GM21619 (cell line): ENCODE results near the gene PLEKHA3.
"Not testable (repeated sequence)": the region's sequence is repeated elsewhere in the genome, so short reads cannot be mapped to it uniquely, and the experiment has no call there.

Experiments
- ATAC-seq: cut with Tn5 transposase; IDR thresholded peaks from one replicate; pipeline ENCODE4 v1.9.1; 2021; ENCODE audit not compliant: unreplicated experiment

PLEKHA3 gene

GRCh38 chr2:178522950-178523595, 42.8 kb downstream of the PLEKHA3 start:
- peak; percentile 95 for ATAC-seq

GRCh38 chr2:178523596-178524134, 43.4 kb downstream of the PLEKHA3 start:
- no peak for ATAC-seq

GRCh38 chr2:178525010-178525409, 44.8 kb downstream of the PLEKHA3 start:
- not testable (repeated sequence) for ATAC-seq

GRCh38 chr2:178525460-178525859, 45.2 kb downstream of the PLEKHA3 start:
- ATAC-seq: not testable (repeated sequence)

GRCh38 chr2:178526256-178526655, 46.0 kb downstream of the PLEKHA3 start:
- ATAC-seq: no peak

- ATAC-seq: no peak
Observed at GRCh38 chr2:178527592-178527991, 47.3 kb downstream of the PLEKHA3 start.

GRCh38 chr2:178528647-178529046, 48.4 kb downstream of the PLEKHA3 start:
- ATAC-seq: no peak

GRCh38 chr2:178529194-178529593, 48.9 kb downstream of the PLEKHA3 start:
- no peak for ATAC-seq

GRCh38 chr2:178530131-178530530, 49.9 kb downstream of the PLEKHA3 start:
- no peak for ATAC-seq

GRCh38 chr2:178530625-178531142, 50.4 kb downstream of the PLEKHA3 start:
- peak; percentile 96 for ATAC-seq

GRCh38 chr2:178531168-178531567, 50.9 kb downstream of the PLEKHA3 start:
- no peak for ATAC-seq

GRCh38 chr2:178536037-178536436, 55.8 kb downstream of the PLEKHA3 start:
- ATAC-seq: no peak

- no peak for ATAC-seq
Observed at GRCh38 chr2:178542161-178542560, 61.9 kb downstream of the PLEKHA3 start.

GRCh38 chr2:178542569-178542968, 62.3 kb downstream of the PLEKHA3 start:
- no peak for ATAC-seq

GRCh38 chr2:178550352-178550751, 70.1 kb downstream of the PLEKHA3 start:
- peak; percentile 63 for ATAC-seq

GRCh38 chr2:178553047-178553446, 72.8 kb downstream of the PLEKHA3 start:
- ATAC-seq: no peak
